ENCODE data around the gene CYREN. TPM values are rescaled to one million over a fixed set of nuclear protein-coding genes. Genes with fewer than 3 reads are reported as not detected.
"Not testable (repeated sequence)": the region's sequence is repeated elsewhere in the genome, so short reads cannot be mapped to it uniquely, and the experiment has no call there.

Gene CYREN
- total and polyA plus RNA-seq, 4 donors = 22.4 to 50.2 (median 39.7) TPM

- Histone ChIP-seq H3K4me1 (ENCODE audit: control insufficient read depth in 5 of 5, insufficient read depth in 5 of 5, low read length in 5 of 5) (peaks cover 0 to 10% (median 1%) of the 10 kb centered on the region in 5 donors), H3K9ac (ENCODE audit: insufficient read depth in 1 of 2, low read length in 2 of 2) (no peak overlapping the region), H3K4me3 (no peak overlapping the region), H3K36me3 (ENCODE audit: control insufficient read depth in 4 of 4, insufficient read depth in 4 of 4, low read length in 4 of 4) (peaks cover 0 to 5% (median 0%) of the 10 kb centered on the region in 4 donors), H3K27ac (ENCODE audit: low read depth in 1 of 2, low read length in 1 of 2) (no peak overlapping the region), H3K27me3 (ENCODE audit: control insufficient read depth in 3 of 3, insufficient read depth in 3 of 3, low read length in 2 of 3) (no peaks in the 10 kb centered on the region), H3K9me3 (ENCODE audit: control insufficient read depth in 4 of 4, insufficient read depth in 3 of 4, low read length in 3 of 4) (no peaks in the 10 kb centered on the region)
- TF ChIP-seq CTCF (IDR thresholded peaks at IDR 0.05; ENCODE audit: control extremely low read depth, extremely low read depth) = no peak
- DNase-seq (no peak), ATAC-seq (ENCODE audit: insufficient read depth, low FRiP score) (no peak)
- WGBS, 2 donors = 93 to 94% methylated on average over 4 of the region's 4 CpGs
Observed at GRCh38 chr7:135215180-135215579, 44.7 kb upstream of the CYREN start.

DNA sequence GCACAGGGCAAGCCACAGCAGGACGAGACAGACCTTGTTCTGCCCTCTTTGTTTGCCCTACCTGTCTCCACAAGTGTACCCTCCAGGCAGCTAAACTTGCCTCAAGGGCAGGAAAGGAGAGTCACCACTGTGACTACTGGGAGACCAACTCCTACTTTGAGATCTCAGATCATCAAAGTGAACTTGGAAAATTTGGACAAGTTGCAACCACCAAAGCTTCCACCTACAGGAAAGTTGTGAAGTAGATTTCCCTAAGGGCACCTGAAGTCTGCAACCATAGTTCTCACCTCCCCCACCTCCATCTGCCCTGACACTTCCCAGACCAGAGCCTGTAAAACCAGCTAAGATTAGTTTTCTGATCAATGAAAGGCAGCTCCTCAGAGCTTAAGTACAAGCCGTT, 43.3 kb upstream of the CYREN start:
- no peaks in the 10 kb centered on the region for H3K9me3 ChIP-seq (ENCODE audit: control insufficient read depth in 4 of 4, insufficient read depth in 3 of 4, low read length in 3 of 4)
- no peaks in the 10 kb centered on the region for H3K27me3 ChIP-seq (ENCODE audit: control insufficient read depth in 3 of 3, insufficient read depth in 3 of 3, low read length in 2 of 3)
- no peak overlapping the region for H3K4me3 ChIP-seq
- H3K4me1 ChIP-seq (ENCODE audit: control insufficient read depth in 5 of 5, insufficient read depth in 5 of 5, low read length in 5 of 5) = peaks cover 0 to 20% (median 7%) of the 10 kb centered on the region in 5 donors
- DNase-seq (no peak), ATAC-seq (ENCODE audit: insufficient read depth, low FRiP score) (no peak)
- H3K9ac ChIP-seq (ENCODE audit: insufficient read depth in 1 of 2, low read length in 2 of 2) = no peak overlapping the region
- peaks cover 0 to 5% (median 3%) of the 10 kb centered on the region in 4 donors for H3K36me3 ChIP-seq (ENCODE audit: control insufficient read depth in 4 of 4, insufficient read depth in 4 of 4, low read length in 4 of 4)
- no peak for TF ChIP-seq CTCF (IDR thresholded peaks at IDR 0.05; ENCODE audit: control extremely low read depth, extremely low read depth)
- WGBS, 2 donors = 78 to 86% methylated on average over 2 of the region's 2 CpGs
- H3K27ac ChIP-seq (ENCODE audit: low read depth in 1 of 2, low read length in 1 of 2) = no peak overlapping the region

GRCh38 chr7:135211946-135212685, 41.6 kb upstream of the CYREN start:
- Histone ChIP-seq H3K4me1 (ENCODE audit: control insufficient read depth in 5 of 5, insufficient read depth in 5 of 5, low read length in 5 of 5) (peaks cover 0 to 30% (median 16%) of the 10 kb centered on the region in 5 donors), H3K27ac (ENCODE audit: low read depth in 1 of 2, low read length in 1 of 2) (peak overlapping the region; percentile 65 to 88), H3K9ac (ENCODE audit: insufficient read depth in 1 of 2, low read length in 2 of 2) (peak overlapping the region; percentile 57 to 82), H3K36me3 (ENCODE audit: control insufficient read depth in 4 of 4, insufficient read depth in 4 of 4, low read length in 4 of 4) (peaks cover 0 to 13% (median 4%) of the 10 kb centered on the region in 4 donors), H3K4me3 (peak overlapping the region; percentile 54)
- not testable (repeated sequence) for ATAC-seq (ENCODE audit: insufficient read depth, low FRiP score); H3K9me3 ChIP-seq (ENCODE audit: control insufficient read depth in 4 of 4, insufficient read depth in 3 of 4, low read length in 3 of 4); H3K27me3 ChIP-seq (ENCODE audit: control insufficient read depth in 3 of 3, insufficient read depth in 3 of 3, low read length in 2 of 3)
- 53 to 58% methylated on average over 30 of the region's 30 CpGs for WGBS, 2 donors
- peak in 2 of 3 donors; percentile 26 to 61 for DNase-seq

DNA sequence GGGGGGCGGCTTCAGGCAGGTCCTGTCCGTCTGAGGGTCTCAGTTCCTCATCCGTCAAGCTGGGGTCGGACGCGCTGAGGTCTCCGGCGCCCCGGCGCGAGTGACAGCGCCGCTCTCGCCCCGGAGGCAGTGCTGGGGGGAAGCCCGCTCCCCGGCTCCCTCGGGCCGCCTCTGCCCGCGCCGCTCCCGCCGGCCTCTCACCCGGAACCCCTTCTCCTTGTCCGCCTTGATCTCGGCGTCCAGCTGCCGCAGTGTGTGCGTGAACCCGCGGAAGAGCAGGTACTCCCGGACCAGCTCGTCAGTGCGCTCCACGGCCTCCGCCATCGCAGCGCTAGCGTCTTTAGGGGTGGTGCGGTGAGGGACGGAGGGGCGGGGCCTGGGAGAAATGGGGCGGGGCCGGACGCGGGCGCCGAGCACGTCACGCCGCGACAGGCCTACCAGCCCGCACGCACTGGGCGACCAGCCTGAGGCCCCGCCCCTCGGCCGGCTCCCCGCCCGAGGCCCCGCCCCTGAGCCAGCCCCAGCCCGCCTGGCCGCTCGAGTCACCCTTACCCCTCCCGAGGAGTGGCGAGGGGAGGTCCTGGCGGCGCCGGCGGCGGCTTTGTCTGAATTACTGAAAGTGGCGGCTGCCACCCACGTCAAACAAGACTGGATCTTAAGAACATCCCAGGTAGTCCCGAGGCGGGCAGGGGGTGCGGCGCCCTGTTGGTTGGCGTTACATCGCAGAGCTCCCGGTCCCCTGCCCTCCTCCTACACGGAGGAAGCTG, 40.9 kb upstream of the CYREN start, which contains the start of gene WDR91:
WDR91 (minus strand) TSS at position 348 of the 767 bp plus-strand sequence; CDS start at position 324, 24 bp downstream.
- ATAC-seq (ENCODE audit: insufficient read depth, low FRiP score) = peak; percentile 99
- H3K27ac ChIP-seq (ENCODE audit: low read depth in 1 of 2, low read length in 1 of 2) = peak within 1 kb of the TSS; percentile 68 to 100
- H3K27me3 ChIP-seq (ENCODE audit: control insufficient read depth in 3 of 3, insufficient read depth in 3 of 3, low read length in 2 of 3) = no peaks in the 10 kb centered on the region
- H3K4me3 ChIP-seq = peak within 1 kb of the TSS; percentile 89
- H3K4me1 ChIP-seq (ENCODE audit: control insufficient read depth in 5 of 5, insufficient read depth in 5 of 5, low read length in 5 of 5) = peaks cover 0 to 31% (median 17%) of the 10 kb centered on the region in 5 donors
- no peak for TF ChIP-seq CTCF (IDR thresholded peaks at IDR 0.05; ENCODE audit: control extremely low read depth, extremely low read depth)
- peaks cover 0 to 13% (median 5%) of the 10 kb centered on the region in 4 donors for H3K36me3 ChIP-seq (ENCODE audit: control insufficient read depth in 4 of 4, insufficient read depth in 4 of 4, low read length in 4 of 4)
- H3K9ac ChIP-seq (ENCODE audit: insufficient read depth in 1 of 2, low read length in 2 of 2) = peak within 1 kb of the TSS; percentile 96 to 97
- H3K9me3 ChIP-seq (ENCODE audit: control insufficient read depth in 4 of 4, insufficient read depth in 3 of 4, low read length in 3 of 4) = no peaks in the 10 kb centered on the region
- peak; percentile 95 to 98 (median 97) for DNase-seq
- WGBS, 2 donors = 0 to 1% methylated on average over 59 to 82 of the region's 82 CpGs

Measured in lung (tissue), 12 donors.